ENCODE results near the gene VWA8. TPM values are rescaled to one million over a fixed set of nuclear protein-coding genes. Genes with fewer than 3 reads are reported as not detected.

VWA8 gene
- total and polyA plus RNA-seq, 10 donors = 2.7 to 33.6 (median 18.3) TPM

DNA sequence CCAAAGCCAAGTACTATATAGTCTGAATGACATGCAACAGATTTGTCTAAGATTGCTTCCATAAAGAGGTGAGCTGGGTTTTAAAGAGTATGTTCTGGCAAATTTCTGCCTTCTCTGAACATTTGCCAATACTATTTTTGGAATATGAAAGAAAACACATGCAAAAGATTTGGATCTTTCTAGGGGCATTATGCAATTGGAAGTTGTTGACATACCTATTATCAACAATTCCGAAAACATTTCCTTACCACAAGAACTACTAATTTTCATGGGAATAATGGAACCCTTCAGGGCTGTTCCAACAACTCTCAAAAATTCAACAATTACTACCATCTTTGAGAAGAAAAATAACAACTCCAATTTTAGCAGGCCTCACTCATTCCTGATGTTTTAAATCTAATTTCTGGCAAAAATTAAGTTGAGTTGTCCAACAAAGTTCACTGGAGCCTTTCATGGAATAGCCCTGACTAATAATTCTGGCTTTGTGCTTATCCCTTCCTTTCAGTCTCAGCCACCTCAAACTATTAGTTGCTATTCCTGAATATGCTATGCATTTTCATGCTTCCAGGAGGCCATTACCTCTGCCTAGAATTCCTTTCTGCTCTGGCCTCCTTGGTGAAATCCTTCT lies 253.6 kb downstream of the VWA8 start:
- Histone ChIP-seq H3K27ac (no peak overlapping the region), H3K9me3 (no peaks in the 10 kb centered on the region), H3K4me1 (peaks cover 0 to 3% (median 0%) of the 10 kb centered on the region in 6 donors), H3K4me3 (no peak overlapping the region), H3K27me3 (replicated peaks in 1 of 7) (no peaks in the 10 kb centered on the region), H3K36me3 (no peaks in the 10 kb centered on the region)
- WGBS, 5 donors = 81 to 93% (median 88%) methylated on average over 1 of the region's 1 CpG
- intact Hi-C loops (cut with DNase I; ENCODE audit: low total_unique reads) = no loop called here
- no peak for DNase-seq
- no peak for TF ChIP-seq POLR2AphosphoS5 (IDR thresholded peaks at IDR 0.05)
- TF ChIP-seq POLR2A (IDR thresholded peaks at IDR 0.05) = no peak
- no peak for TF ChIP-seq CTCF (IDR thresholded peaks at IDR 0.05 in 8 of 11, conservative IDR thresholded peaks at IDR 0.05 in 3 of 11)

DNA sequence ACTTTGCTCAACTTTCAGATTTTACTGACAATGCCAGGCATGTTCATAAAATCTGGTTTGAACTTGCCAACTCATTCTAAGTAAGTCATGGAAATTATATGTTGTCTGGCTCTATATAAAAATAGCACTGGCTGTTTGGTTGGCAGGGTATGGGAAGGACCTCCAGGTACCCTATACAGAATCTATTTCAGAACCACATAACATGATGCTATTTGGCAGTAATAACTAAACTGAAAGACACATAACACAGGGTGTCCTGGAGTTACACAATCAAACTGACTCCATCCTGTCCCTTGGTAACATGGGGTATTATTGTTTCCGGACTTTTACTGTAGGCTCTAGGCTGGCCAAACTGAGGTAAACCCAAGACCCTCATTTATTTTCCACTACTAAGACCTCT lies 254.8 kb downstream of the VWA8 start:
- WGBS, 5 donors = 65 to 97% (median 76%) methylated on average over 1 of the region's 1 CpG
- Histone ChIP-seq H3K4me3 (no peak overlapping the region), H3K4me1 (peaks cover 0 to 2% (median 0%) of the 10 kb centered on the region in 6 donors), H3K9me3 (no peaks in the 10 kb centered on the region), H3K27me3 (replicated peaks in 1 of 7) (no peaks in the 10 kb centered on the region), H3K36me3 (no peaks in the 10 kb centered on the region), H3K27ac (no peak overlapping the region)
- intact Hi-C loops (cut with DNase I; ENCODE audit: low total_unique reads) = no loop called here
- no peak for DNase-seq
- TF ChIP-seq POLR2AphosphoS5 (IDR thresholded peaks at IDR 0.05) (no peak), POLR2A (IDR thresholded peaks at IDR 0.05) (no peak), CTCF (IDR thresholded peaks at IDR 0.05 in 8 of 11, conservative IDR thresholded peaks at IDR 0.05 in 3 of 11) (no peak)

DNA sequence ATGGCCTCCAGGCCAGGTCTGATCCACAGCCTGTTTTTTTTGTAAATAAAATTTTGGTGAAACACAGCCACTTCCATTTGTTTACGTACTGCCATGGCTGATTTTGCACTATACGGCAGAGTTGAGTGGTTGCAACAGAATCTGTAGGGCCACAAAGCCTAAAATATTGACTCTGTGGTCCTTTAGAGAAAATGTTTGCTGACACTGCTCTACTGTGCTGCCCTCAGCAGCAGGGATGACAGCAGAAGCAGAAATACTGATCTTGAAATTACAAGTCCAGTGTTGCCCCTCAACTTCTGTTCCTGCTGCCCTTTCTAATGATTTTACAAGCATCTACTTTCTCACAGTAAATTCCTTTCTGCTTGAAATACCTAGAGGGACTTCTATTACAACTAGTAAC lies 258.4 kb downstream of the VWA8 start:
- DNase-seq = no peak
- Histone ChIP-seq H3K4me3 (no peak overlapping the region), H3K27me3 (replicated peaks in 1 of 7) (no peaks in the 10 kb centered on the region), H3K4me1 (peaks cover 0 to 6% (median 0%) of the 10 kb centered on the region in 6 donors), H3K36me3 (peaks cover 0 to 16% (median 2%) of the 10 kb centered on the region in 6 donors), H3K27ac (no peak overlapping the region), H3K9me3 (no peaks in the 10 kb centered on the region)
- no peak for TF ChIP-seq POLR2AphosphoS5 (IDR thresholded peaks at IDR 0.05)
- WGBS, 5 donors = 82 to 94% (median 85%) methylated on average over 2 of the region's 2 CpGs
- intact Hi-C loops (cut with DNase I; ENCODE audit: low total_unique reads) = no loop called here

GRCh38 chr13:41701676-41702075 lies 259.2 kb downstream of the VWA8 start:
- Histone ChIP-seq H3K27ac (no peak overlapping the region), H3K4me1 (peaks cover 0 to 6% (median 0%) of the 10 kb centered on the region in 6 donors), H3K9me3 (no peaks in the 10 kb centered on the region), H3K36me3 (peaks cover 0 to 17% (median 2%) of the 10 kb centered on the region in 6 donors), H3K27me3 (replicated peaks in 1 of 7) (no peaks in the 10 kb centered on the region), H3K4me3 (no peak overlapping the region)
- no peak for DNase-seq
- TF ChIP-seq POLR2A (IDR thresholded peaks at IDR 0.05) (no peak), CTCF (IDR thresholded peaks at IDR 0.05 in 8 of 11, conservative IDR thresholded peaks at IDR 0.05 in 3 of 11) (no peak), POLR2AphosphoS5 (IDR thresholded peaks at IDR 0.05) (no peak)
- 95 to 99% (median 98%) methylated on average over 3 of the region's 3 CpGs for WGBS, 5 donors
- intact Hi-C loops (cut with DNase I; ENCODE audit: low total_unique reads) = no loop called here
